IPS-NIHi11 (cell line): ENCODE results near the gene MAGEB18.

Source experiments
- DNase-seq: peaks from one replicate; pipeline ENCODE4 v3.0.0; 2012; ENCODE audit warnings: mixed read lengths, low spot score

MAGEB18 gene

GRCh38 chrX:26138274-26138673 is at the start of gene MAGEB18:
MAGEB18 (plus strand) TSS chrX:26138343; CDS start chrX:26138986, 643 bp downstream.
- no peak for DNase-seq

GRCh38 chrX:26100421-26100920 is 37.7 kb upstream of the MAGEB18 start:
- no peak for DNase-seq

GRCh38 chrX:26109142-26109541 is 29.0 kb upstream of the MAGEB18 start:
- no peak for DNase-seq

- no peak for DNase-seq
These were observed 7.9 kb downstream of the MAGEB18 start for GRCh38 chrX:26146024-26146423.

- DNase-seq = no peak
These were observed 22.2 kb downstream of the MAGEB18 start, which contains the start of gene MAGEB6B for GRCh38 chrX:26160301-26160700. MAGEB6B (plus strand) TSS chrX:26160601; CDS start chrX:26160601, 0 bp downstream.
